ENCODE measurements around the gene TMEFF1.
A peak's percentile ranks its signal among the peaks of the same experiment; 100 is the strongest.
"Not testable (repeated sequence)": the region's sequence is repeated elsewhere in the genome, so short reads cannot be mapped to it uniquely, and the experiment has no call there.

The TMEFF1 gene

GRCh38 chr9:100472788-100473275 is at the start of gene TMEFF1:
Gene TMEFF1 (plus strand): TSS chr9:100473149. CDS start chr9:100473545, 396 bp downstream.
- peak; percentile 34 to 41 for ATAC-seq

DNA sequence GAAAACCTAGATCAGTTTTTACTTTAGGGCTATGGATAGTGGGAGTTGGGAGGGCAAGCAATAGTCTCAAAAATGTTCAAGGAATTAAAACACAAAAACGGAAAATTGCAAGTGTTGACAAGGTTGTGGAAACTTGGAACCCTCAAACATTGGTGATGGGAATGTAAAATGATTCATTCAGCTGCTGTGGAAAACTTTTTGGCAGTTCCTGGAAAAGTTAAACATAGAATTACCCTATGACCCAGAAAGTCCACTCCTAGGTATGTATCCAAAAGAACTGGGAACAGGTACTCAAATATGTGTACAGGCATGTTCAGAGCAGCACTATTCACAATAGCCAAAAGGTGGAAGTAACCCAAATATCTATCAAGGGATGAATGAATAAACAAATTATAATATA is 47.2 kb upstream of the TMEFF1 start:
- no peak for ATAC-seq

DNA sequence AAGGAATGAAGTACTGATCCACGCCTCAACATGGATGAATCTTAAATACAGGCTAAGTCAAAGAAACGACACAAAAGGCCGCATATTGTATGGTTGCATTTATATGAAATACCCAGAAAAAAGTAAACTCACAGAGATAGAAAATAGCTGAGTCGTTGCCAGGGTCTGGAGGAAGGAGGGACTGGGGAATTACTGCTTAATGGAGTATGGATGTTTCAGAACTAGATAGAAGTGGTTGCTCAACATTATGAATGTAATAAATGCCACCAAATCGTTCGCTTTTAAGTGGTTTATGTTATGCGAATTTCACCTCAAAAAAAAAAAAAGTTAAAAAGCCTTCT is 46.8 kb upstream of the TMEFF1 start:
- ATAC-seq, result no peak

DNA sequence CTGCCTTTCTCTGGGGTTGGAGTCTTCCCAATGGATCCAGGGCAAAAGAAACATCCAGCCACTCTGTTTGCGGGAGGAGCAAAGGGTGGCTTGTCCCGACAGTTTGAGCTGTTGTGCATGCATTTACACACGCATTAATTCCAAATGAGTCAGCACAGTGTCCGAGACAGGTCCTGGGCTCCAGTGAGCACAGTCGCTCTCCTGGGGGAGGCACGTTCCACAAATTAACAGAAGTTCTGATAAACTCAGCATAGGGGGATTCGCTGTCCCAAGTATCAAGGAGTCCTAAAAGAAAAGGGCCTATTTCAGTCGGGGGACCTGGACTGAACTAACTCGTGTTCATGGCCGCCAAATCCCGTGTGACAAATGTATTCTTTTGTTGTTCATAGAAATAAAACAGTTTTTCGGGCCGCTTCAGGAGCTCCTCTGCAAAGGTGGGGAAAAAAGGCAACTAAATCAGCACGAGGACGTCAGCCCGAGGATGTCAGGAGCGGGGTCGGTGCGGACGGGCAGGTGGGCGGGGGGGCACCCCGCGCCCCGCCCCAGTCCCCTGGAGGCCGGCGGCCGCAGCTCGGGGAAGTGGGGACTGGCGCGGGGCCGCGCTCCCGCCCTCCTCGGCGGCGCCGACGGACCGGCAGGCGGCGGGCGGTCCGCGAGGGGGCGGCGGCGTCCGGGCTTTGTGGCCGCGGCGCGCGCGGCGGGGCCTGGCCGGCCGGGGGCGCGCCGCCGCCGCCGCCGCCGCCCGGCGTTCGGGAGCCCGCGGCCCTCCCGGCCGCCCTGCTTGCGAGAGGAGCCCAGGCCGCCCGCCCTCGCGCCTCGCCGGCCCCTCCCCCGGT is 46.2 kb upstream of the TMEFF1 start, which contains the start of gene MSANTD3:
Gene MSANTD3, plus strand, starts transcription at position 614 of the 836 bp plus-strand sequence. CDS start 14,796 bp downstream, outside the sequence.
- peak; percentile 77 to 85 for ATAC-seq

- ATAC-seq, result peak; percentile 51 to 60
Observed at GRCh38 chr9:100427366-100428263, 45.3 kb upstream of the TMEFF1 start.

DNA sequence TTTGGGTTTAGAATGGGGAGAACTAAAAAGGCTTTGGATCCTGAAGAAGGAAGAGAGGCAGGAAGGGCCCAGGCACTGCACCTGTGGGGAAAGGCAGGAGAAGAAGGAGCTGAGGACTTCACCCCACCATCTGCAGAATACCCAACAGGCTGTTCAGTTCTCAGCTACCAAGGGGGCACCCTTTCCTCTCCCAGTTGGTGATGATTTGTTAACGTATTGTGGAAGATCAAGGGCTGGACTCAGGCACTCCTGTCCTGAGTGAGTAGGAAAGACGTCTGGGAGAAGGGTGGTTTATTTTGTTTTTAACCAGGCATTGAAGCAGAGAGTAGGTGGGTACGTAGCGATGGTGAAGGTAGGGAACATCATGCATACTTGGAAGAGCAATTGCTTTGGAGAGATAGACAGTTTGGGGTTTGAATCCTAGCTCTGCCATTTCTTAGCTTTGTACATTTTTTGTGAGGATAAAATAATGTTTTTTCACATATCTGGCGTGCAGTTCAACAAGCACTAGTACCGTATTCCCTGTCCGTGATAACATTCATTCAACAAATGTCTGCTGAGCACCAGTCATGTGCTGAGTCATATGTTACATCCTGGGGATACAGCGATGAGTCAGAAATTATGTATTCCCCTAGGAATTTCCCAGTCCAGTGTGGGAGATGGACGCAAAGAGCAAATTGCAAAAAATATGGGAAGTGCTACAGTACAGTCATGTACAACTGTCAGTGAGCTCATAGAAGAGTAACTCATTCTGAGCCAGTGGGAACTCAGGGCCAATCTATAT is 43.9 kb upstream of the TMEFF1 start:
- no peak for ATAC-seq

- ATAC-seq, result no peak
Observed at GRCh38 chr9:100430286-100430940, 42.5 kb upstream of the TMEFF1 start.

- no peak for ATAC-seq
Observed at GRCh38 chr9:100431886-100432285, 41.1 kb upstream of the TMEFF1 start.

DNA sequence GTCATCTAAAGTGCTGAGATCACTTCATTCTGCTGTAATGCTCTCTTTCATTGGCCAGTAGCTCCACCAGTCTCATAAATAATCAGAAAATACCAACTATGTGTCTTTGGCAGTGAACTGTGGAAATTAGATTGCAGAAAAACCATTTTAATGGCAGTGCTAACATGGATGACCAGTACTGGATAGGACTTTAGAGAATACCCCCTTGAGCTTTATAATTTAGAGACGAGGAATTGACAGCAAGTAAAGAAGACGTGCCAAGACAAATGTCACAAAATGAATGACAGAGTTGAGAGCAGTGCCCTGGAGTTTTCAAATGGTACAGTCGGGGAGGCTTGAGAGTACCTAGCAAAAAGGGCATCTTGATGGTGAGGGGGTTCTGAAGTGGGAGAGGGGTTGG is 40.2 kb upstream of the TMEFF1 start:
- ATAC-seq, result no peak

DNA sequence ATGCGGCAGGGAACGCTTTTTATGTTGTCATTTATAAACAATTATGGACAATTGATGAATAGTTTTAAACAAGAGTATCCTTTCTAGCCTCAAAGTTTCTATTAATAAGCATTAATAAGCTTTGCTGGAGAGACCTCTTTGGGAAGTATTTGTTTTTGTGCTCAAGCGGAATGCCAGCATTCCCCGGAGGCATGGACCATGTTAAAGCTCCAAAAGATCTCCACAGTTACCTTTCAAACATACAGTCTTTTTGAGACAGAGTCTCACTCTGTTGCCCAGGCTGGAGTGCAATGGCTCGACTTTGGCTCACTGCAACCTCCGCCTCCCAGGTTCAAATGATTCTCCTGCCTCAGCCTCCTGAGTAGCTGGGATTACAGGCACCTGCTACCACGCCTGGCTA is 36.4 kb upstream of the TMEFF1 start:
- no peak for ATAC-seq

DNA sequence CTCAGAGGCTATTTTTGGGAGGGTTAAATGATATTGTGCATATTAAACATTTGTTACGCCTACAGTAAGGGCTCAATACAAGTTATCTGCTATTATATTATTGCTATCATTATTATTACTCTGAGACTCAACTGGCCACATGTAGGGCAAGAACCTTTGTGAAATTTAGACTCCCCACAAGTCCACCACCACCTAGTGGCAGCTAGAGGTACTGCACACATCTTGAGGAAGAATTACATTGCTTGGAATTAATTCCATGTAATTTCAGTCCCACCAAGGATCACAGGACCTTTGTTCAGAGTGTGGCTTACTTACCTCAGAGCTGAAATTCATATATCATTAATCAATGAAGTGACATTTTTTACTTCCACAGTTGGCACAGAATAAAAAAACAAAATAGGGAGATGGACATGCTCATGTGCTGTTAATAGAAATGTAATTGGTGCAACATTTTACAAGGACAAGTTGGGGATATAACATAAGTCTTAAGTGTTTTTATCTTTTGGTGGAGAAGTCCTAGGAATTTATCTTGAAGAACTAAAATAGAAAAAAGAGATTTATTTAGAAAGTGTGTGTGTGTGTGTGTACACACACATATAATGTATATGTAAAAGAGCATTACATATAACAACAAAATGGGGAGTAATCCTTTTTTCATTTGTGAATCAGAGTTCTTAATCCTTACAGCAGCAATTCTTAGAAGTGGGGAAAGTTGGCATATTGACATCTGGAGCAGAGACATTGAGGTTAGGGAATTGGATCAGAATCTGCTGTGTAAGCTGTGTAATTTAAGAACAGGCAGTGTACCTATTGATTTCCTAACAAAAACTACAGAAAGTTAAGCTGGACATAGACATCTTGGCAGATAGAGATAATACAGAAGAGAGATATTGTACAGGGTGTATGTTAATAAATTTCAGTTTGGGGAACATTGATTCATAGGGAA is 34.8 kb upstream of the TMEFF1 start:
- no peak for ATAC-seq

- ATAC-seq, result no peak
Observed at GRCh38 chr9:100440071-100440470, 32.9 kb upstream of the TMEFF1 start.

DNA sequence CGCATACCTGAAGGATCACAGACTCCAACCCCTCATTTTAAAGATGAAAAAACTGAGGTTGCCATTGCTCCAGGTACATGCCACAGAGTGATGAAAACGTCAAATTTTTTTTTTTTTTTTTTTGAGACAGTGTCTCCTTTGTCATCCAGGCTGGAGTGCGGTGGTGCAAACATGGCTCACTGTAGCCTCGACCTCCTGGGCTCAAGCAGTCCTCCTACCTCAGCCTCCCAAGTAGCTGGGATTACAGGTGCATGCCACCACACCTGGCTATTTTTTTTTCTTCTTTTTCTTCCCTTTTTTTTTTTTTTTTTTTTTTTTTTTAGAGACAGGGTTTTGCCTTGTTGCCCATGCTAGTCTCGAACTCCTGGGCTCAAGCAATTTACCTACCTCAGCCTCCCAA is 32.5 kb upstream of the TMEFF1 start:
- not testable (repeated sequence) for ATAC-seq

DNA sequence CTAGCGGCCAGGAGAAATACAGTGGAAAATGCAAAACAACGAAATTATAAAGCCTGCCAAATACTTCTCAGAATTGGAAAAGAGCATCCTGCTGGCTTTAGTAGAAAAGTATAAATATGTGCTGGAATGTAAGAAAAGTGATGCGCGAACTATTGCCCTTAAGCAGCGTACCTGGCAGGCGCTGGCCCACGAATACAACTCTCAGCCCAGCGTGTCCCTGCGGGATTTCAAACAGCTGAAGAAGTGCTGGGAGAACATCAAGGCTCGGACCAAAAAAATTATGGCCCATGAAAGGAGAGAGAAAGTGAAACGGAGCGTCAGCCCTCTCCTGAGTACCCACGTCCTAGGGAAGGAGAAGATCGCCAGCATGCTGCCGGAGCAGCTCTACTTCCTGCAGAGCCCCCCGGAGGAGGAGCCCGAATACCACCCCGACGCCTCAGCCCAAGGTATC is 31.0 kb upstream of the TMEFF1 start:
- no peak for ATAC-seq

DNA sequence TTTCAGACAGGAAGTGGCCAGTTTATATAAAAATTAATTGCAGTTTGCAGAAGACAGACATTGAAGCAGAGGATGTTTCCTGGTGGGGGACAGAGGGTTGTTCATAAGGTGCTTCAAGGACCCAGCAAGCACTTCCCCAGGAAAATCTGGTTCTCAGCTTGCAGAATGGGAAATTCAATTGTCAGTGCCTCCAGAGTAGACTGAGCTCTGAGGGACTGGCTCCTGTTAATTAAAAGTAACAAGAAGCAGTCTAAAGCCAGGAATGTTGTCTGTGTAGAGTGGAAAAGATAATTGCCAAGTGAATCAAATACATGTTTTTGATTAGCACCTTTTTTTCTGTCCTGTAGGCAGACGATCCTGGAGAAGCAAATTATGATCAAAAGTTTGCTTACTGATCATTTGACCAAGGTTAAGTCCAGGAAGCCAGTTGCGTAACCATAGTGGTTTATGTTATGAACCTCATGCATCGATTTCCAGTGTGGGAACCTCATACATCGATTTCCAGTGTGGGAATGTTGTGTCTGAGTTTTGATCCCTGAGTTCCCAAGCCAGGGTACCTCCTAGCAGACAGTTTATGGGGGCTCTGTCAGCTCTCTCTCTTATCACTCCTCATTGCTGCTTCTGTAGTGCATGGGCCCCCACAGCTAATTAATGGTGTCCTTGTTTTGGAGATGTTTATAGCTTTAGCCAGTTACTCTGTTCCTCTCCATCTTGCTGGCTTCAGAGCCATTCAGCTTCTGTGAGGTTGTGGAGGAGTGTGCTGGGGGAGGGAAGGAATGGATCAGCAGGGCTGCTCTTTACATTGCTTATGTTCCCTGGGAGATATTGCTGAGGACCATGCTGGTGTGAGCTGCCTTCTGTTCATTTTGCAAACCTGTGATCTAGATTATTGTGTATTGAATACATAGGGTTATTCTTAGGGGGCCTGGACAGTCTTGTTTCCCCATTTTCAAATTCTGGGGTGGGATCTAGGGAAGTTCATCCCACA is 28.9 kb upstream of the TMEFF1 start:
- no peak for ATAC-seq

GRCh38 chr9:100445161-100445902 is 27.6 kb upstream of the TMEFF1 start:
- ATAC-seq, result no peak

DNA sequence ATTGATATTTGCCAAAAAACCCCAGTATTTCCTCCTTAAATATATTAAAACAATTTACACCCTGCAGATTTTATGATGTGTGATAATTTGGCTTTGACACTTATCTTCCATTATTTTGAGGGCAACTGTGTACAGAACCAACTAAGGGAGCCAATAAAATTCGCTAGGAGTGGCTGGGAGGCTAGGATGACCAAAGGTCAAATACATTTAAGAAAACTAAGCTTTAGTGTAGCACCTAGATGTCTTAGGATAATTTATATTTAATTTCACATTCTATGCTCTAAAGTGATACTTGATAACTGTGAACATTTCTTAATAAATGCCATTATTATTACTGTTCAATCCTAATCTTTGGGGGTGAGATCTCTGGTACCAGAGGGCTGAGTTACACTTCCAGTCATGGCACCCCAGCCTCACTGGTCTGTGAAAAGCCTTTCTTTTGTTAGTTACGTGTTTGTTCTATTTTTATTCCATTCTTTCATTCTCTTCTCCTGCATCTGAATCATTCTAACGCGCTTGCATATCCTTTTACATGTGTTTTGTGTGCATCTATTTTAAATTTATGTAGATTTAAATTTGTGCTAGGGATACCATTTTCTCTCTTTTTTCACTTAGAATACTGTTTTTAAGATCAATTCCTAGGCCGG is 26.9 kb upstream of the TMEFF1 start:
- no peak for ATAC-seq

GRCh38 chr9:100447041-100447440 is 25.9 kb upstream of the TMEFF1 start:
- ATAC-seq, result no peak
